ENCODE measurements around the gene CLEC2D. TPM values are rescaled to one million over a fixed set of nuclear protein-coding genes. Genes with fewer than 3 reads are reported as not detected.
"Not testable (repeated sequence)": the region's sequence is repeated elsewhere in the genome, so short reads cannot be mapped to it uniquely, and the experiment has no call there.

The CLEC2D gene
- total and polyA plus RNA-seq, 5 experiments from 2014 or later: 315 to 438 (median 389) TPM

DNA sequence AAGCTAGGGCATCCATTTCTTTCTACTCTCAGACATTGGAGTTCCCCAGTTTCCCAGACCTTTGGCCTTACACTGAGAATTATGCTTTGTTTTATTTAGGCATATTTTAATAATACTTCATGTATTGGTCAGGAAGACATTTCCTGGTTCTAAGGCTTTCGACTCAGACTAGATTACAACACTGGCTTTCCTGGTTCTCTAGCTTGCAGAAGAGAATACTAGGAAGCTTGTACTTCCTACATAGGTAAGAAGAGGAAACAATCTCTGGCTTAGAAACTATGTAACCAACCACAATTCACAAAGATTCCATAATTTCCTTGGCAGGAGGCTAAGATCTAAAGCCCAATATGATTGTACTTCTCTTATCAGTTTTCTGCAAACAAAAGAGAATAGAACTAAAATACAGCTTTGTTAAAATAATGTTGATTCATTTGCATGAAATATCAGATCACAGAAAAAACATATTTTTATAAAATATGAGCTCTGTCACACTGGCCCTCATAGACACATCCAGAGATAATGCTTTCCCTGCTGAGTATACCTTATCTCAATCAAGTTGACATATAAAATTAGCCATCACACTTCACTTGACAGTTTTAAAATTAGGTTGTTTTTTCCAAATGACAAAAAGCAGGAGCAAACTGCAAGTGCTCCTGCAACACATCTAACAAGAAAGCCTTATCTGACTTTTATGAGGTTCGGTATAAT is 30.5 kb downstream of the CLEC2D start:
- ATAC-seq: no peak
- H3K4me3 Mint-ChIP-seq: peak overlapping the region in 1 of 10 donors; percentile 43
- H3K27me3 Mint-ChIP-seq: no peaks in the 10 kb centered on the region
- no peak for DNase-seq
- H3K4me1 Mint-ChIP-seq: peaks cover 21 to 73% (median 52%) of the 10 kb centered on the region in 4 donors
- peaks cover 15 to 77% (median 29%) of the 10 kb centered on the region in 9 donors for H3K9me3 Mint-ChIP-seq
- POLR2A ChIA-PET: interaction anchor here (0.8 to 6.6 kb wide), 14 partner anchors 8 to 372 kb away, joined by 3 to 38 read pairs (median 5); no protein-coding TSS in a partner anchor
- peaks cover 24 to 59% (median 46%) of the 10 kb centered on the region in 3 donors for H3K36me3 Mint-ChIP-seq
- peak overlapping the region in 8 of 10 donors; percentile 48 to 97 (median 88) for H3K27ac Mint-ChIP-seq

DNA sequence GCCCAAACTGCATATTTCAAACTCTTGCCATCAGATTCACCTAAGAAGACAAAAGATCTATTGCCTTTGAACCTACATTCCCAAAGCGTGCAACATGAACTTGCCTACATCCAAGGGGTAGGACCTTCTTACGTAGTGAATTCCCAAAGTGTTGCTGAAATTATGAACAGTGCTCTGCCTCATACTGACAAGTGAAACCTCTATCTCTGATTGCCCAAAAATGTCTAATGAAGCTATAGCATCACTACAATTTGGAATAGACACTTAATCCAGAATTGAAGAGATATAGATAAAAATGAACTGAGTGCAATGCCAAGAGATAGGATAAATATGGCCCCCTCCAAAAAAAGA is 31.1 kb downstream of the CLEC2D start:
- Mint-ChIP-seq H3K4me3 (peak overlapping the region in 7 of 10 donors; percentile 19 to 73 (median 43)), H3K27me3 (no peaks in the 10 kb centered on the region), H3K27ac (peak overlapping the region; percentile 29 to 97 (median 86)), H3K9me3 (peaks cover 15 to 76% (median 26%) of the 10 kb centered on the region in 9 donors), H3K36me3 (peaks cover 18 to 54% (median 41%) of the 10 kb centered on the region in 3 donors), H3K4me1 (peaks cover 24 to 73% (median 53%) of the 10 kb centered on the region in 4 donors)
- POLR2A ChIA-PET: interaction anchor here (0.8 to 6.6 kb wide), 8 partner anchors 19 to 373 kb away, joined by 3 to 38 read pairs (median 4); no protein-coding TSS in a partner anchor
- no peak for ATAC-seq
- DNase-seq: no peak

DNA sequence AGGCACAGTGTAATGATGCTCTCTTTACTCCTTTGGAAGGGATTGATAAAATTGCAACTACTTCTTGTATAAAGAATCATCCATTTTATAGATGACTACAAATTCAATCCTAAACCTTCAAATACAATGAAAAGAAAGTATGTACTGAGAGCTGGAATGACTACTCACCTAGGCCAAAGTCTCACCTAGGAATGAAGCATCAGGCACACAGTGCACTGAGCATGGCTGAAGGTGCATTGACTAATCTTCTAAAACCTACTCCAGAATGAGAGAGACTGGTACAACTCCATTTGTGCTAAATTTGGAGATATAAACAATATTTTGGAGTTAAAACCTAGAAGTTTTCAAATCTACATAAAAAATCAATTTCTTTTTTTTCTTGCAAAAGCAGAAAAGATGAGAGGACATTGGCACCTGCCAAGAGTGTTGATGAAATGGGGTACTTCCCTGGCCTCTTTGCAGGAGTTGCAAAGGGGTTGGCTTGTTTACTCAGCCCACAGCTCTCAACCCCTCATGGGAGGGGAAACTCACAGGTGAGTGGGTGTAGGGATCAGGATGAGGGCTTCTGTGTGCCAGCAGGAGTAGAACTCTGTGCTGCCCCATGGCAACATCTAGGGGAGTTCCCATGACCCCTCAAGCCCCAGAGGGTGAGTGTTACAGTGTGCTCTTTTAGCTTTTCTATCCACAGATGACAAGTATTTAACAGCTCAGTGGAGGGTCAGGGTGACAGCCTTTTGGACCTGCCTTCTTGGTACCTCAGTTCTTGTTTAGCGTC is 32.1 kb downstream of the CLEC2D start:
- ATAC-seq: peak; percentile 41 to 48
- H3K36me3 Mint-ChIP-seq: peaks cover 11 to 52% (median 38%) of the 10 kb centered on the region in 3 donors
- peak in 4 of 10 donors; percentile 21 to 55 (median 40) for DNase-seq

DNA sequence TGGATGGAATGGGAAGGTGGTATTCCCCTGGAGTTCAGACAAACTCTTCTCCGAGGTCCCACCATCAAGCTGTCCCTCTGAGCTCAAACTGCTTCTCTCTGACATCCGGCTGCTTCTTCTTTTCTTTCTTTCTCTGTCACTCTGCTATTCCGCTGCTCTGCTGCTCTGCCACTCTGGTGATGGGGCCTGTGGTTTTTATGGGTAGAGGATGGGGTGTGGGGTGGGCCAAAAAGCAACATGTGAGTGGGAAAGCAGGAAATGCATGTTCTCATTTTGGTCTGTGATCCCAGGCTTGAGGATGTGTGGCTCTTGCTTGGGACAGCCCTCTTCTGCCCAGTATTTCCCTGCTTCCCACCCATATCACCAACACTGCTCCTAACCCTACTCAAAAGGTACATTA is 32.7 kb downstream of the CLEC2D start:
- ATAC-seq (peak; percentile 60 to 88), DNase-seq (peak in 8 of 10 donors; percentile 34 to 80 (median 68))
- Mint-ChIP-seq H3K4me3 (peak overlapping the region; percentile 47 to 85 (median 72)), H3K4me1 (peaks cover 31 to 84% (median 66%) of the 10 kb centered on the region in 4 donors), H3K9me3 (peaks cover 10 to 65% (median 30%) of the 10 kb centered on the region in 9 donors), H3K36me3 (peaks cover 7 to 46% (median 33%) of the 10 kb centered on the region in 3 donors), H3K27ac (peak overlapping the region; percentile 82 to 97 (median 94)), H3K27me3 (no peaks in the 10 kb centered on the region)
- POLR2A ChIA-PET: interaction anchor here (0.7 to 10.9 kb wide), 16 partner anchors 9 to 87 kb away, joined by 3 to 153 read pairs (median 4); no protein-coding TSS in a partner anchor

More for the DNA sequence above, 32.1 kb downstream of the CLEC2D start:
- H3K4me1 Mint-ChIP-seq: peaks cover 30 to 79% (median 61%) of the 10 kb centered on the region in 4 donors
- peak overlapping the region; percentile 82 to 97 (median 94) for H3K27ac Mint-ChIP-seq
- no peaks in the 10 kb centered on the region for H3K27me3 Mint-ChIP-seq
- H3K4me3 Mint-ChIP-seq: peak overlapping the region; percentile 47 to 85 (median 72)
- H3K9me3 Mint-ChIP-seq: peaks cover 10 to 71% (median 32%) of the 10 kb centered on the region in 9 donors
- POLR2A ChIA-PET: interaction anchor here (0.7 to 10.9 kb wide), 16 partner anchors 10 to 86 kb away, joined by 3 to 153 read pairs (median 4); no protein-coding TSS in a partner anchor

DNA sequence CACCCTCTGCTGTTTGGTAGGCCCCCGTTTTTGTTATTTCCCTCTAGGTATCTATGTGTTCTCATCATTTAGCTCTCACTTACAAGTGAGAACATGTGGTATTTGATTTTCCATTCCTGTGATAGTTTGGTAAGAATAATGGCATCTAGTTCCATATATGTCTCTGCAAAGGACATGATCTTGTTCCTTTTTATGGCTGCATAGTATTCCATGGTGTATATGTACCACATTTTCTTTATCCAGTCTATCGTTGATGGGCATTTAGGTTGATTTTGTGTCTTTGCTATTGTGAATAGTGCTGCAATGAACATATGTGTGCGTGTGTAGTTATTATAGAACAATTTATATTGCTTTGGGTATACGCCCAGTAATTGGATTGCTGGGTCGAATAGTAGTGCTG is 35.0 kb downstream of the CLEC2D start:
- peak overlapping the region in 7 of 10 donors; percentile 9 to 81 (median 62) for H3K27ac Mint-ChIP-seq
- H3K4me1 Mint-ChIP-seq: peaks cover 39 to 91% (median 81%) of the 10 kb centered on the region in 4 donors
- not testable (repeated sequence) for H3K27me3 Mint-ChIP-seq, DNase-seq, ATAC-seq
- peak overlapping the region in 1 of 10 donors; percentile 28 for H3K4me3 Mint-ChIP-seq
- peaks cover 7 to 42% (median 17%) of the 10 kb centered on the region in 9 donors for H3K9me3 Mint-ChIP-seq
- POLR2A ChIA-PET: interaction anchor here (10.9 kb wide), 1 partner anchor 55 kb away, joined by 153 read pairs; no protein-coding TSS in a partner anchor
- peaks cover 3 to 23% (median 16%) of the 10 kb centered on the region in 3 donors for H3K36me3 Mint-ChIP-seq

DNA sequence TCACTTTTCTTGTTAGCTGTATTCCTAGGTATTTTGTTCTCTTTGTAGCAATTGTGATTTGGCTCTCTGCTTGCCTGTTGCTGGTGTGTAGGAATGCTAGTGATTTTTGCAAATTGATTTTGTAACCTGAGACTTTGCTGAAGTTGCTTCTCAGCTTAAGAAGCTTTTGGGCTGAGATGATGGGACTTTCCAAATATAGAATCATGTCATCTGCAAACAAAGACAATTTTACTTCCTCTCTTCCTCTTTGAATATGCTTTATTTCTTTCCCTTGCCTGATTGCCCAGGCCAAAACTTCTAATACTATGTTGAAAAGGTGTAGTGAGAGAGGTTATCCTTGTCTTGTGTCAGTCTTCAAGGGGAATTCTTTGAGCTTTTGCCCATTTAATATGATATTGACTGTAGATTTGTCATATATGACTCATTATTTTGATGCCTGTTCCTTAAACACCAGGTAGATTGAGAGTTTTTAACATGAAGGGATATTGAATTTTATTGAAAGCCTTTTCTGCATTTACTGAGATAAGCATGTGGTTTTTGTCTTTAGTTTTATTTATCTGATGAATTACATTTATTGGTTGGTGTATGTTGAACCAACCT is 36.7 kb downstream of the CLEC2D start:
- peaks cover 4 to 25% (median 10%) of the 10 kb centered on the region in 9 donors for H3K9me3 Mint-ChIP-seq
- DNase-seq (no peak), ATAC-seq (no peak)
- peak overlapping the region; percentile 46 to 94 (median 82) for H3K27ac Mint-ChIP-seq
- H3K4me1 Mint-ChIP-seq: peaks cover 34 to 89% (median 81%) of the 10 kb centered on the region in 4 donors
- H3K36me3 Mint-ChIP-seq: peaks cover 3 to 9% (median 9%) of the 10 kb centered on the region in 3 donors
- no peaks in the 10 kb centered on the region for H3K27me3 Mint-ChIP-seq
- POLR2A ChIA-PET: interaction anchor here (0.6 to 10.9 kb wide), 10 partner anchors 8 to 163 kb away, joined by 3 to 153 read pairs (median 4); partner anchors contain the start of gene CLEC2B
- H3K4me3 Mint-ChIP-seq: peak overlapping the region in 9 of 10 donors; percentile 36 to 67 (median 55)

DNA sequence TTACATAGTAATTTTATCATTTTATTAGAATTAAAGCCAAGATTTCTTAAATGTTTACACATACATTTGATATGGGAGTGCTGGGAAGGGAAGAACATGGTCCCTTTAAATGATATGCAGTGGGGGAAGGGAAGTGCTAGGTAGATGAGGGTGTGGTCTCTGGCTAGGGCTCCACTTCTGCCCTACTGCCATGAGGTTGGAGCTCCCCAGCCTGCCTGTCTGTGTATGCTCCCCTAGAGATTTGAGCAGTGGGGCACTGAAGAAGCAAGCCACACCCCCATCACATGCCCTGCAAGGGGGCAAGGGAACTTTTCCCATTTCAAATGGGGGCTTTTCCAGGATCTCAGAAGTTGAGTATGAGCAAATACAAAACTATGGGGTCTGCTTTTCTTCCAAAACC is 37.8 kb downstream of the CLEC2D start:
- Mint-ChIP-seq H3K4me1 (peaks cover 31 to 88% (median 76%) of the 10 kb centered on the region in 4 donors), H3K27me3 (no peaks in the 10 kb centered on the region), H3K36me3 (peaks cover 3 to 7% (median 6%) of the 10 kb centered on the region in 3 donors), H3K9me3 (peaks cover 4 to 16% (median 10%) of the 10 kb centered on the region in 9 donors), H3K27ac (peak overlapping the region; percentile 79 to 96 (median 94)), H3K4me3 (peak overlapping the region; percentile 58 to 82 (median 72))
- DNase-seq (no peak), ATAC-seq (peak in 1 of 2 donors; percentile 46)
- POLR2A ChIA-PET: interaction anchor here (0.9 to 10.9 kb wide), 16 partner anchors 9 to 76 kb away, joined by 3 to 153 read pairs (median 5); partner anchors contain the start of gene CLEC2D

DNA sequence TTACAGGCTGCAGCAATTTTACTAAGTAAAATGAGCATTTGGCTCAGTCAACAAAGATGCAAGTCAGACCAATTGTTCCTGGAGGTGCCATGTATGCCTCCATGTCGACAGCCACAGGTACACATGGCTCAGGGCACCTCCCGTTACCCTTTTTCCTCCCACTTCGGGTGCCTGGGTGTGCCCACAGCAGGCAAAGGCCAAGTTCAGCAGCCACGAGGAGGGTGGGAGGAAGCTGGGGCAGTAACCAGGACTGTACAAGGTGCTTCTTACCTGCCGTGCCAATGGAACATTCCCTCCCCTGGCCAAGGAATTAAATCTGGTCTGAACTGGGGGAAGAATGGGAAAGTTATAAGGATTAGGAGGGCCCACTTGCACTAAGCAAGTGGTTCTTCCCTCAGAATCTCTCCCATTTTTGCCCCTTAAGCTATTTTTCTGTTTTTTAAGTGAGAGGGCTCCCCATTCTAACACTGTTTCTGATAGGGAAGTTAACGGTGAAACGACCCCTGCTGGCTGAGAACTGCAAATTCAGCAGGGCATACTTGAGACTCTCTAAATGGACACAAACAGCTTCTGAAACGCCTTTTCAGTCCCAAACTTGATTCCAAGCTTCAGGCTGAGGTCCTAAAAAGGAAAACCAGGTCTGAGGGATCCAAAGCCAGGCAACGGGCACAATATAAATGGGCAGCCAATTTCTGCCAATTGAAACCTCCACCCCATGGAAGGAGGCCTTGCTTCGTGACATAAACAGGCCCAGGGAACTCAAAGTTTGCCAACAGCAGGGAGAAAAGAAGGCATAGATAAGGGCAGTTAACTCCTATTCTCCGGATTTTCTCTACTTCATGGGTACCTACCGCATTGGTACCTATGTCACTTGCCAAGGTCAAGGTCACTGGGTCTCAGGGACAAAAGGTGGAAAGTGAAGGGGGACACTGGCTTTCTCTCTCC is 38.6 kb downstream of the CLEC2D start:
- Mint-ChIP-seq H3K9me3 (peaks cover 4 to 12% (median 8%) of the 10 kb centered on the region in 9 donors), H3K4me1 (peaks cover 26 to 86% (median 70%) of the 10 kb centered on the region in 4 donors), H3K36me3 (peaks cover 3 to 7% (median 6%) of the 10 kb centered on the region in 3 donors), H3K27me3 (no peaks in the 10 kb centered on the region), H3K4me3 (peak overlapping the region; percentile 58 to 82 (median 72)), H3K27ac (peak overlapping the region; percentile 79 to 96 (median 94))
- POLR2A ChIA-PET: interaction anchor here (0.9 to 10.9 kb wide), 20 partner anchors 10 to 77 kb away, joined by 3 to 153 read pairs (median 5); partner anchors contain the start of gene CLEC2D
- peak; percentile 30 to 82 (median 70) for DNase-seq
- peak; percentile 80 to 88 for ATAC-seq

DNA sequence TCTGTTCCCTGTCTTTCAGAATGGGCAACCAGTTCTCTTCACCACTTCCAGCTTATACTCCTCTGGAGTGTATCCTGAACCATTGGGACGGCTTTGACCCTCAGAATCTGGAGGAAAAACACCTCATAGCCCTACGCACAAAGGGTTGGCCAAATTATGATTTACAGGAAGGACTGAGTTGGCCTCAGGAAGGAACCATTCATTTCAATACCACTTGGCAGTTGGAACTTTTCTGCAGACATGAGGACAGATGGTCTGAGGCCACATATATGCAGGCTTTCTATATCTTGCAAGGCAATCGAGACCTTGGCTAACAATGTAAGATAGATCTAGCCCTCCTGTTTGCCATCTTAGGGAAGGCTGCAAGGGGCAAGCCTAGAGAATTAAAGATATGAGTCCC is 39.3 kb downstream of the CLEC2D start:
- ATAC-seq: no peak
- H3K4me3 Mint-ChIP-seq: no peak overlapping the region
- peaks cover 26 to 88% (median 69%) of the 10 kb centered on the region in 4 donors for H3K4me1 Mint-ChIP-seq
- POLR2A ChIA-PET: interaction anchor here (0.9 to 10.9 kb wide), 12 partner anchors 11 to 78 kb away, joined by 3 to 153 read pairs (median 5); partner anchors contain the start of gene CLEC2D
- peak overlapping the region; percentile 79 to 96 (median 94) for H3K27ac Mint-ChIP-seq
- H3K36me3 Mint-ChIP-seq: peaks cover 3 to 7% (median 6%) of the 10 kb centered on the region in 3 donors
- DNase-seq: no peak
- H3K9me3 Mint-ChIP-seq: peaks cover 4 to 12% (median 8%) of the 10 kb centered on the region in 9 donors
- H3K27me3 Mint-ChIP-seq: no peaks in the 10 kb centered on the region

DNA sequence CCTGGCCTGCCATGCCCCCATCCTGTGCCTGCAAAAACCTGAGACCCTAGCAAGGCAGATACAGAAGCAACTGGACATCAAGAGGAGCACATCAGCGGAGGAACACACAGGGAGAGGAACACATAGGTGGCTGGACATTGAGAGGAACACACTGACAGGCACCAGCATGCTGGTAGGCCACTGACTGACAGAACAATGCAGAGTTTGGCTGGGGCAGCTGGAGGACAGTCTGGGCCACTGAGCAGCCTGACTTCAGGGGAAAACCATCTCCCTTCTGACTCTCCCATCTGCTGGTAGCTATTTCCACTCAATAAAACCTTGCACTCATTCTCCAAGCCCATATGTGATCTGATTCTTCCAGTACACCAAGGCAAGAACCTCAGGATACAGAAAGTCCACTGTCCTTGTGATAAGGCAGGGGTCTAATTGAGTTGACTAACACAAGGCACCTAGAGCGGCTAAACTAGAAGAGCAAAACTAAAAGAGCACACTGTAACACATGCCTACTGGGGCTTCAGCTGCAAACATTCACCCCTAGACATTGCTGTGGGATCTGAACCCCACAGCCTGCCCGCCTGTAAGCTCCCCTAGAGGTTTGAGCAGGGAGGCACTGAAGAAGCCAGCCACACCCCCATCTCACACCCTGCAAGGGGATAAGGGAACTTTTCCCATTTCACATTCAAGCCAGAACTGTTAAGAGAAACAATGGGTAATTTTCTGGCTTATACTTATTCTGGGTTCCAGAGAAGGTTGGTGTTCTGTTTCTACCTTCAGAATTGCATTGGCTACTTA is 41.3 kb downstream of the CLEC2D start:
- no peak for DNase-seq
- peaks cover 21 to 89% (median 59%) of the 10 kb centered on the region in 4 donors for H3K4me1 Mint-ChIP-seq
- H3K27ac Mint-ChIP-seq: peak overlapping the region; percentile 0 to 94 (median 77)
- peak overlapping the region in 2 of 10 donors; percentile 24 to 52 for H3K4me3 Mint-ChIP-seq
- peaks cover 2 to 7% (median 6%) of the 10 kb centered on the region in 9 donors for H3K9me3 Mint-ChIP-seq
- no peaks in the 10 kb centered on the region for H3K27me3 Mint-ChIP-seq
- POLR2A ChIA-PET: interaction anchor here (0.6 to 10.9 kb wide), 9 partner anchors 9 to 1739 kb away, joined by 3 to 153 read pairs (median 4); no protein-coding TSS in a partner anchor
- no peak for ATAC-seq
- peaks cover 3 to 7% (median 6%) of the 10 kb centered on the region in 3 donors for H3K36me3 Mint-ChIP-seq
